ENCODE data around the gene CD58. TPM values are rescaled to one million over a fixed set of nuclear protein-coding genes. Genes with fewer than 3 reads are reported as not detected.

The CD58 gene
- total RNA-seq, 1 experiment from 2014 or later: 8.2 TPM

- ChIA-PET CTCF (no interaction called here), POLR2A (ENCODE audit: low non-redundant PET) (no interaction called here)
- no peak overlapping the region for H3K27ac ChIP-seq (ENCODE audit: low read depth, low read length, poor library complexity, severe bottlenecking)
- no peak for DNase-seq (ENCODE audit: low spot score)
- TF ChIP-seq CTCF (conservative IDR thresholded peaks at IDR 0.05; ENCODE audit: low read depth, low read length): no peak
- no peak for TF ChIP-seq EZH2 (IDR thresholded peaks at IDR 0.05; ENCODE audit: borderline replicate concordance, low read depth, low read length, poor library complexity, severe bottlenecking)
- H3K9me3 ChIP-seq (ENCODE audit: low read depth, low read length, poor library complexity, severe bottlenecking): no peaks in the 10 kb centered on the region
- no peaks in the 10 kb centered on the region for H3K27me3 ChIP-seq (replicated peaks; ENCODE audit: insufficient read depth, low read depth, low read length, poor library complexity)
- no TSS peak for BruUV-seq (replicated peaks)
- no peak overlapping the region for H3K4me3 ChIP-seq (ENCODE audit: low read depth, low read length, poor library complexity, severe bottlenecking)
- intact Hi-C loops (cut with micrococcal nuclease; ENCODE audit: unreplicated experiment): no loop called here
- peaks cover 45% of the 10 kb centered on the region for H3K4me1 ChIP-seq (ENCODE audit: insufficient read depth, low read length, poor library complexity, severe bottlenecking)
- no peaks in the 10 kb centered on the region for H3K36me3 ChIP-seq (ENCODE audit: insufficient read depth, low read length, poor library complexity, severe bottlenecking)
These were observed 105.4 kb downstream of the CD58 start for GRCh38 chr1:116465477-116465844.

Small RNA genes within 50 kb of the gene (microRNA-seq; reads per million reads assigned to microRNA genes)
- gene MIR548AC: not detected

Other genes with a start within 250 kb of the CD58 start
- gene ATP1A1, start 197.8 kb downstream of the CD58 start, total RNA-seq (2021): 1,293 and 1,420 TPM in 2 replicates
- gene IGSF3, start 96.7 kb upstream of the CD58 start, total RNA-seq (2021): 4.0 and 6.9 TPM in 2 replicates
- not detected in 2 replicates for gene CD2, start 183.4 kb upstream of the CD58 start, total RNA-seq (2021)

Measured in A673 (cell line).